Measurements from ENCODE around the gene ATP9B. TPM values are rescaled to one million over a fixed set of nuclear protein-coding genes. Genes with fewer than 3 reads are reported as not detected.

Gene ATP9B
- total RNA-seq, 1 experiment from 2014 or later: 20.9 TPM

DNA sequence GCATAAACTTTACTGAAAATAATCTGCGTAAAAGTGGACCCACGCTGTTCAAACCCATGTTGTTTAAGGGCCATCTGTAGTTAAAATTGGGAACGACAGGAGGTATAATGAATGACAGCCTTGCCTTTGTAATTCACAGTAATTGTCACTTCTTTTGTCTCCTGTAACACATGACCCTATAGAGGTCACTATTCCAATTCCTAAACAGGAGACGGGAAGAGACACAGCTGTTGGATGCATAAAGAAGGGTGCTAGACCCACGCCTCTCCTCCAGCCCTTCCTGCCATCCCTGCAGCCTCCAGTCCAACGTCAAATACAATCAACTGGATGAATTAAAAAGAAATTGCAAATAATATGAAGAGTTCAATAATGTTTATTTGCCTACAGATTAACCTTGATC is 263.5 kb downstream of the ATP9B start:
- H3K36me3 Mint-ChIP-seq (ENCODE audit: insufficient read depth in 1 of 3, low read depth in 3 of 3): peaks cover 4 to 26% (median 21%) of the 10 kb centered on the region in 3 experiments; a peak in 5 of 7 replicates
- no peak overlapping the region for H3K4me3 Mint-ChIP-seq
- H3K9me3 ChIP-seq (ENCODE audit: control insufficient read depth, low read depth, low read length): no peaks in the 10 kb centered on the region
- peak overlapping the region in 1 of 3 experiments; percentile 39; a peak in 2 of 7 replicates for H3K27ac Mint-ChIP-seq
- H3K9ac ChIP-seq (ENCODE audit: extremely low read depth, insufficient read length, low read length): no peak overlapping the region
- H3K27me3 ChIP-seq (ENCODE audit: insufficient read depth, low read length): no peaks in the 10 kb centered on the region
- peaks cover 2% of the 10 kb centered on the region in 2 experiments; a peak in 3 of 5 replicates for H3K9me3 Mint-ChIP-seq
- H3K4me2 ChIP-seq (ENCODE audit: insufficient read depth, insufficient read length, low read length): no peak overlapping the region
- no peaks in the 10 kb centered on the region for H3K79me1 ChIP-seq (ENCODE audit: insufficient read depth, low read depth, low read length, poor library complexity, severe bottlenecking)
- H3K79me2 ChIP-seq (ENCODE audit: insufficient read depth, low read length): no peaks in the 10 kb centered on the region
- H3K27me3 Mint-ChIP-seq (ENCODE audit: low read depth): no peaks in the 10 kb centered on the region
- no peak overlapping the region for H2BK120ac ChIP-seq (ENCODE audit: low read depth, low read length, poor library complexity, severe bottlenecking)
- no peak overlapping the region for H4K5ac ChIP-seq (ENCODE audit: insufficient read length, low read depth, low read length)
- peaks cover 3% of the 10 kb centered on the region; the same call in 1 of the 2 replicates for H3K4me1 ChIP-seq (ENCODE audit: insufficient read depth, low read length)
- no peak overlapping the region for H3K14ac ChIP-seq (ENCODE audit: insufficient read depth, low read length)
- H3K18ac ChIP-seq (ENCODE audit: insufficient read length, low read depth, low read length): no peak overlapping the region
- H4K8ac ChIP-seq (replicated peaks; ENCODE audit: insufficient read length, low read depth, low read length): no peak overlapping the region
- TF ChIP-seq, protein P1, sequence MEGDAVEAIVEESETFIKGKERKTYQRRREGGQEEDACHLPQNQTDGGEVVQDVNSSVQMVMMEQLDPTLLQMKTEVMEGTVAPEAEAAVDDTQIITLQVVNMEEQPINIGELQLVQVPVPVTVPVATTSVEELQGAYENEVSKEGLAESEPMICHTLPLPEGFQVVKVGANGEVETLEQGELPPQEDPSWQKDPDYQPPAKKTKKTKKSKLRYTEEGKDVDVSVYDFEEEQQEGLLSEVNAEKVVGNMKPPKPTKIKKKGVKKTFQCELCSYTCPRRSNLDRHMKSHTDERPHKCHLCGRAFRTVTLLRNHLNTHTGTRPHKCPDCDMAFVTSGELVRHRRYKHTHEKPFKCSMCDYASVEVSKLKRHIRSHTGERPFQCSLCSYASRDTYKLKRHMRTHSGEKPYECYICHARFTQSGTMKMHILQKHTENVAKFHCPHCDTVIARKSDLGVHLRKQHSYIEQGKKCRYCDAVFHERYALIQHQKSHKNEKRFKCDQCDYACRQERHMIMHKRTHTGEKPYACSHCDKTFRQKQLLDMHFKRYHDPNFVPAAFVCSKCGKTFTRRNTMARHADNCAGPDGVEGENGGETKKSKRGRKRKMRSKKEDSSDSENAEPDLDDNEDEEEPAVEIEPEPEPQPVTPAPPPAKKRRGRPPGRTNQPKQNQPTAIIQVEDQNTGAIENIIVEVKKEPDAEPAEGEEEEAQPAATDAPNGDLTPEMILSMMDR (conservative IDR thresholded peaks at IDR 0.05): no peak
- no peak overlapping the region for H3T11ph ChIP-seq (ENCODE audit: low read length)
- H4K91ac ChIP-seq (ENCODE audit: insufficient read length, low read depth, low read length): no peak overlapping the region
- no peak overlapping the region for H2BK15ac ChIP-seq (ENCODE audit: low read depth, low read length)
- H3K23me2 ChIP-seq (ENCODE audit: insufficient read length, low read depth, low read length, poor library complexity, severe bottlenecking): no peaks in the 10 kb centered on the region
- no peak overlapping the region for H3K4ac ChIP-seq (ENCODE audit: low read depth, low read length)
- H2AK5ac ChIP-seq (ENCODE audit: insufficient read length, low read length): no peak overlapping the region
- no peak overlapping the region for H2BK20ac ChIP-seq (ENCODE audit: low read depth, low read length, poor library complexity, severe bottlenecking)
- no peak overlapping the region for H3K56ac ChIP-seq (ENCODE audit: insufficient read length, low read depth, low read length)
- no peak for DNase-seq
- WGBS (ENCODE audit: extremely low coverage, insufficient read length, low lambda C conversion rate): no CpG with 5 or more reads among the region's 6 CpGs
- H4K20me1 ChIP-seq (ENCODE audit: control insufficient read depth, insufficient read depth, insufficient read length): no peaks in the 10 kb centered on the region
- no peak overlapping the region for H2AFZ ChIP-seq (ENCODE audit: low read length)
- no peak overlapping the region for H2BK12ac ChIP-seq (ENCODE audit: insufficient read length, low read depth, low read length)
- no peak overlapping the region for H3K23ac ChIP-seq (ENCODE audit: insufficient read length, low read depth, low read length)
- H2BK5ac ChIP-seq (ENCODE audit: insufficient read length, low read length): no peak overlapping the region
- H3K4me1 Mint-ChIP-seq: peaks cover 6 to 8% of the 10 kb centered on the region in 2 experiments
- H3K27ac ChIP-seq (ENCODE audit: insufficient read length, low read depth, low read length): no peak overlapping the region
